B cell (primary cell): ENCODE data around the gene PRM1. TPM values are rescaled to one million over a fixed set of nuclear protein-coding genes. Genes with fewer than 3 reads are reported as not detected.

ENCODE experiments used
- ATAC-seq: fragments of 200-7000 bp; cut with Tn5 transposase; one replicate; pipeline ENCODE4 v1.10.0; 2021; ENCODE audit warnings: low read depth, mild to moderate bottlenecking, moderate number of reproducible peaks, moderate library complexity
- CTCF ChIA-PET: fragments of 350-600 bp; sonication (Branson Sonifier 250); formaldehyde crosslinking; loops from one replicate; lab custom pipeline; 2021; ENCODE audit warnings: antibody characterized with exemption, inconsistent platforms; lab: Charles Lee
- POLR2A ChIA-PET: fragments of 350-600 bp; sonication (Branson Sonifier 250); formaldehyde crosslinking; loops from one replicate; lab custom pipeline; 2021; ENCODE audit warnings: antibody characterized with exemption; lab: Charles Lee
- DNase-seq: peaks from one replicate; pipeline ENCODE4 v3.0.0; 2013
- H2AFZ ChIP-seq: 2 replicates; pipeline ENCODE4 v1.6.1; 2012; ENCODE audit warnings: mild to moderate bottlenecking, low read depth, low read length; ENCODE audit not compliant: insufficient read depth, poor library complexity, severe bottlenecking
- H3K27ac ChIP-seq, 2 donors: 1 replicate in 1 of 2; 2 replicates in 1 of 2; pipeline ENCODE4 v1.5.1; 2012 to 2013; ENCODE audit warnings: low read length in 2 of 2, mild to moderate bottlenecking in 2 of 2, moderate library complexity in 1 of 2
- H3K27me3 ChIP-seq, 4 experiments: fragments of 200-600 bp in 1 of 4; sonication (generic) in 1 of 4; replicated peaks in 1 of 4; 1 replicate in 2 of 4; 2 replicates in 2 of 4; pipeline versions ENCODE4 v1.6.1 to v1.7.0; 2013 to 2016; ENCODE audit warnings: low read length in 3 of 4, mild to moderate bottlenecking in 2 of 4, mixed read lengths in 1 of 4, moderate library complexity in 1 of 4; ENCODE audit not compliant: insufficient read depth in 4 of 4, control insufficient read depth in 3 of 4; ENCODE audit errors: control extremely low read depth in 1 of 4
- H3K36me3 ChIP-seq, 2 experiments: replicated peaks in 1 of 2; 1 replicate in 1 of 2; 2 replicates in 1 of 2; pipeline versions ENCODE4 v1.6.1 to v1.7.1; 2013; ENCODE audit warnings: low read length in 1 of 2; ENCODE audit not compliant: insufficient read depth in 2 of 2, control insufficient read depth in 1 of 2; ENCODE audit errors: control extremely low read depth in 1 of 2, extremely low read depth in 1 of 2
- H3K4me1 ChIP-seq, 2 donors: fragments of 200-600 bp in 1 of 2; sonication (generic) in 1 of 2; 1 replicate in 1 of 2; 2 replicates in 1 of 2; pipeline versions ENCODE4 v1.5.1 to v1.6.1; 2013 to 2017; ENCODE audit warnings: low read length in 2 of 2; ENCODE audit not compliant: control insufficient read depth in 2 of 2, insufficient read depth in 2 of 2
- H3K4me2 ChIP-seq: replicated peaks from 2 replicates; pipeline ENCODE3; 2012; ENCODE audit warnings: mild to moderate bottlenecking, low read depth, low read length; ENCODE audit not compliant: poor library complexity, severe bottlenecking
- H3K4me3 ChIP-seq, 5 experiments: fragments of 200-600 bp in 1 of 5; sonication (generic) in 1 of 5; 1 replicate in 3 of 5; 2 replicates in 2 of 5; pipeline versions ENCODE4 v1.5.1 to v1.7.0; 2011 to 2016; ENCODE audit warnings: low read length in 4 of 5, mild to moderate bottlenecking in 4 of 5, low read depth in 2 of 5, control low read depth in 1 of 5, moderate library complexity in 1 of 5; ENCODE audit not compliant: insufficient read depth in 1 of 5; ENCODE audit errors: control extremely low read depth in 1 of 5, extremely low read depth in 1 of 5
- H3K79me2 ChIP-seq: fragments of 200-600 bp; sonication (generic); one replicate; pipeline ENCODE4 v1.6.0; 2016; ENCODE audit warnings: low read length; ENCODE audit not compliant: control insufficient read depth, insufficient read depth
- H3K9ac ChIP-seq: fragments of 200-600 bp; sonication (generic); 2 replicates; pipeline ENCODE4 v1.6.1; 2017; ENCODE audit warnings: mild to moderate bottlenecking, low read length, moderate library complexity
- H3K9me3 ChIP-seq, 3 donors: one replicate each; pipeline versions ENCODE4 v1.6.1 to v1.7.1; 2013; ENCODE audit warnings: low read length in 2 of 3; ENCODE audit not compliant: control insufficient read depth in 2 of 3, insufficient read depth in 1 of 3; ENCODE audit errors: control extremely low read depth in 1 of 3
- H4K20me1 ChIP-seq: 2 replicates; pipeline ENCODE4 v1.6.0; 2012; ENCODE audit warnings: mild to moderate bottlenecking, low read length; ENCODE audit not compliant: insufficient read depth, control insufficient read depth, poor library complexity, severe bottlenecking
- H3K27ac Mint-ChIP-seq: one replicate; pipeline ENCODE4 v1.8.0; 2021; ENCODE audit warnings: mixed read lengths
- H3K27me3 Mint-ChIP-seq: one replicate; pipeline ENCODE4 v1.8.0; 2021; ENCODE audit warnings: mixed read lengths
- H3K4me1 Mint-ChIP-seq: one replicate; pipeline ENCODE4 v1.8.0; 2021; ENCODE audit warnings: mixed read lengths
- H3K4me3 Mint-ChIP-seq: one replicate; pipeline ENCODE4 v1.8.0; 2021; ENCODE audit warnings: mixed read lengths
- H3K9me3 Mint-ChIP-seq: one replicate; pipeline ENCODE4 v1.8.0; 2022; ENCODE audit warnings: mixed read lengths; ENCODE audit not compliant: insufficient read depth
- EZH2 ChIP-seq: IDR thresholded peaks from 2 replicates; pipeline ENCODE4 v1.6.1; 2012; ENCODE audit warnings: borderline replicate concordance, low read depth, mild to moderate bottlenecking, moderate library complexity, low read length; ENCODE audit not compliant: insufficient read depth, poor library complexity, severe bottlenecking
- WGBS: methylation state at CpG from one replicate; pipeline ENCODE4 v1.1.5; 2013; ENCODE audit warnings: missing lambda C conversion rate; ENCODE audit not compliant: insufficient coverage; 5-methylcytosine and 5-hydroxymethylcytosine counted together
- intact Hi-C: fragments of 100-400 bp; cut with micrococcal nuclease; formaldehyde crosslinking; loops from one replicate; pipeline ENCODE4 v1.10.0; 2022
- polyA plus RNA-seq: library from polyadenylated mRNA; depleted of rRNA; stranded (reverse); fragments of >200 nt; gene quantifications from 2 replicates; pipeline ENCODE4 v1.2.3, GENCODE V29; 2012
- total RNA-seq, 2 donors: library from RNA; stranded (reverse); fragments of 120-200 nt in 1 of 2; gene quantifications; 1 replicate in 1 of 2; 2 replicates in 1 of 2; pipeline versions ENCODE4 v1.2.3 to v1.2.4, GENCODE V29; 2013 to 2022
- TF ChIP-seq, protein P1 (sequence below): fragments of 200-600 bp; IDR thresholded peaks from one replicate; pipeline ENCODE4 v1.8.0; 2022; ENCODE audit warnings: antibody characterized with exemption, mild to moderate bottlenecking

Gene PRM1
- total and polyA plus RNA-seq, 2 donors (not counting 1 experiment from before 2014, with no cell fraction given) = not detected

DNA sequence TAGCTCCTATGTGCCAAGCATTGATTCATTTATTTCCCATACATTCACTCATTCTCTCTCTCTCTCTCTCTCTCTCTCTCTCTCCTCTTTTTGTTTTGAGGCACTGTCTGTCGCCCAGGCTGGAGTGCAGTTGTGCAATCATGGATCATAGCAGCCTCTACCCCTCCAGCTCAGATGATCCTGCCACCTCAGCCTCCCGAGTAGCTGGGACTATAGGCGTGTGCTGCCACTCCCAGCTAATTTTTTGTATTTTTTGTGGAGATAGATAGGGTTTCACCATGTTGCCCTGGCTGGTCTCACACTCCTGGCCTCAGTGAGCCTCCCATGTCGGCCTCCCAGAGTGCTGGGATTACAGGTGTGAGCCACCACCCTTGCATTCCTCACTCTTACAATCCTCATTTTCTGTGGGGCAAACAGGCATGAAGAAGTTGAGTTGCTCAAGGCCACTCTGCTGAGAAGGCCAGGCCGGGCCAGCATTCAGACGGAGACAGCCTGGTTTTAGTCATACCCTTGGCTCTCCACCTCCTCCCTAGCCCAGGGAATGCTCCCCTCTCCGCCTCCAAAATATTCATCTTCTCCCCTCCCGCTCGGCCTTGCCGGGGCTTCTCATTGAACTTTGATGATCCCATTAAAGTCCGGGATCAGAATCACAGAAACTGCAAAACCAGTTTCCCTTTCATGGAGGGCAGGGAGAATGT lies 4.1 kb downstream of the PRM1 start:
- intact Hi-C loops = no loop called here
- ATAC-seq = no peak
- Histone ChIP-seq H4K20me1 (no peaks in the 10 kb centered on the region), H3K9ac (no peak overlapping the region), H3K4me1 (peaks cover 13 to 15% of the 10 kb centered on the region in 2 donors), H3K27ac (no peak overlapping the region), H3K4me2 (no peak overlapping the region), H3K27me3 (no peaks in the 10 kb centered on the region), H3K9me3 (peaks cover 0 to 3% (median 0%) of the 10 kb centered on the region in 3 donors), H3K4me3 (no peak overlapping the region), H3K79me2 (no peaks in the 10 kb centered on the region), H2AFZ (no peak overlapping the region), H3K36me3 (no peaks in the 10 kb centered on the region)
- 97% methylated on average over 6 of the region's 11 CpGs for WGBS
- no peak overlapping the region for H3K27ac Mint-ChIP-seq
- no peak for DNase-seq
- ChIA-PET CTCF (interaction anchor here (0.6 to 0.8 kb wide), 2 partner anchors 21 to 940 kb away, joined by 3 read pairs; no protein-coding TSS in a partner anchor), POLR2A (interaction anchor here (0.7 kb wide), 2 partner anchors 96 to 415 kb away, joined by 3 read pairs; no protein-coding TSS in a partner anchor)
- no peaks in the 10 kb centered on the region for H3K9me3 Mint-ChIP-seq
- no peaks in the 10 kb centered on the region for H3K27me3 Mint-ChIP-seq
- peaks cover 16% of the 10 kb centered on the region for H3K4me1 Mint-ChIP-seq
- H3K4me3 Mint-ChIP-seq = no peak overlapping the region
- no peak for TF ChIP-seq EZH2
- TF ChIP-seq, protein P1, sequence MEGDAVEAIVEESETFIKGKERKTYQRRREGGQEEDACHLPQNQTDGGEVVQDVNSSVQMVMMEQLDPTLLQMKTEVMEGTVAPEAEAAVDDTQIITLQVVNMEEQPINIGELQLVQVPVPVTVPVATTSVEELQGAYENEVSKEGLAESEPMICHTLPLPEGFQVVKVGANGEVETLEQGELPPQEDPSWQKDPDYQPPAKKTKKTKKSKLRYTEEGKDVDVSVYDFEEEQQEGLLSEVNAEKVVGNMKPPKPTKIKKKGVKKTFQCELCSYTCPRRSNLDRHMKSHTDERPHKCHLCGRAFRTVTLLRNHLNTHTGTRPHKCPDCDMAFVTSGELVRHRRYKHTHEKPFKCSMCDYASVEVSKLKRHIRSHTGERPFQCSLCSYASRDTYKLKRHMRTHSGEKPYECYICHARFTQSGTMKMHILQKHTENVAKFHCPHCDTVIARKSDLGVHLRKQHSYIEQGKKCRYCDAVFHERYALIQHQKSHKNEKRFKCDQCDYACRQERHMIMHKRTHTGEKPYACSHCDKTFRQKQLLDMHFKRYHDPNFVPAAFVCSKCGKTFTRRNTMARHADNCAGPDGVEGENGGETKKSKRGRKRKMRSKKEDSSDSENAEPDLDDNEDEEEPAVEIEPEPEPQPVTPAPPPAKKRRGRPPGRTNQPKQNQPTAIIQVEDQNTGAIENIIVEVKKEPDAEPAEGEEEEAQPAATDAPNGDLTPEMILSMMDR = no peak
